OCI-M1 (cell line): ENCODE results near the gene MMEL1.

ENCODE experiments used
- DNase-seq: peaks from one replicate; lab custom pipeline; 2025; lab: John Stamatoyannopoulos, UW

MMEL1 gene

DNA sequence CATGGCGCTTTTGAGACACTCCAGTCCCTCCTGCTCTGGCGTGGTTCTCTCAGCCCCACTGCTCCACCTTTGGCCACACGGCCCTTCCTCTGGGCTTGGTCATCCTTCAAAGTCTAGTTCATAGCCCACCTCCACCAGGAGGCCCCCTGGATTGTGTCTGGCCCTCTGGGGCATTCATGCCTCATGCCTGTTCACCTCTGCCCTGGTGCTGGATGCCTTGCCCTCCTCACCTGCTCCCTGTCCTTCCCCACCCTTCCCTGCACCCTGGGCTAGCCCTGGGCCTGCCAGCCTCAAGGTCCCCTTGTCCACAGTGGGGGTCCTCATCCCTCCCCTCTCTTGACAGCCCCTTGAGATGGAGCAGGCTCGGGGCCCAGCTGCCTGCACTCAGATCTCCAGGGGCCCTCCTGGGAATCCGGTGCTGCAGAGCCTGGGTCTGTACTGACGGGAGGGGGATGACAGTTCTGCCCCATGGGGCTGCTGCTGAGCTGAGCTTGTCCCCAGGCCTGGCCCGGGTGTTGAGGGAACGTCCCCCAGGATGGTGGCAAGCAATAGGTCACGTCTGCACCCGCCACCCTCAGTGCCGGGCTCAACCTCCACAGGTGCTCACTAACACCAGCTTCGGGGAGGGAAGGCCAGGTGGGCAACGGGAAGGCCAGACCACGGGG is 27.8 kb downstream of the MMEL1 start:
- no peak for DNase-seq

DNA sequence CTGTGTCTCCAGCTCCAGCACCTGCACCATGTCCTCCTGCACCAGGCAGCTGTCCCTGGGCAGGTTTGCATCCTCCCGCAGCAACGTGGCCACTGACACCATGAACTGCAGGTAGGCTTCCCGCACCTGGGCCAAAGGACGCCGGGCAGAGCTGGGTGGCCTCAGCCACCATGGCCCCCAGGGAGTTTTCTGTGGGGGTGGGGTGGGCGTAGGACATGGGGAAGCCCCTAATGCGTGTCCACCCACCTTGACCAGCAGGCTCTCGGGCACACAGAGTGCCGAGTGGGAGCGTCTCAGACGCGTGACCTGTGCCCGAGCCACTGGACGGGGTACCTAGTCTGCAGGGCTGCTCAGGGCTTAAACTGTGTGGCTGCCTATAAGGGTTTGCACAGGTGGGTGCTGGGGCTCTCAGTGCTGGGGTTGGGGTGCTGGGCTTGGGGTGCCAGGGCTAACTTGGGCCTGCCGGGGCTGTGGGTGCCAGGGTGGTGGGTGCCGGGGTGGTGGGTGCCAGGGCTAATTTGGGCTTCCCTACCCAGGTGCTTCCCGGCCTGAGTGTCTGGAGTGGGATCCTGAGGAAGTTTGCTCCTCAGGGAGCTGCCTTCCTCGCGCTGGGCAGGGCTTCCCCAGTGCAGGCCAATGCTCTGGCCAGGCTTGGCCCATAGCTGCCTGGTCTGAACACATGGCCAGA is 28.5 kb downstream of the MMEL1 start:
- DNase-seq, result no peak

DNA sequence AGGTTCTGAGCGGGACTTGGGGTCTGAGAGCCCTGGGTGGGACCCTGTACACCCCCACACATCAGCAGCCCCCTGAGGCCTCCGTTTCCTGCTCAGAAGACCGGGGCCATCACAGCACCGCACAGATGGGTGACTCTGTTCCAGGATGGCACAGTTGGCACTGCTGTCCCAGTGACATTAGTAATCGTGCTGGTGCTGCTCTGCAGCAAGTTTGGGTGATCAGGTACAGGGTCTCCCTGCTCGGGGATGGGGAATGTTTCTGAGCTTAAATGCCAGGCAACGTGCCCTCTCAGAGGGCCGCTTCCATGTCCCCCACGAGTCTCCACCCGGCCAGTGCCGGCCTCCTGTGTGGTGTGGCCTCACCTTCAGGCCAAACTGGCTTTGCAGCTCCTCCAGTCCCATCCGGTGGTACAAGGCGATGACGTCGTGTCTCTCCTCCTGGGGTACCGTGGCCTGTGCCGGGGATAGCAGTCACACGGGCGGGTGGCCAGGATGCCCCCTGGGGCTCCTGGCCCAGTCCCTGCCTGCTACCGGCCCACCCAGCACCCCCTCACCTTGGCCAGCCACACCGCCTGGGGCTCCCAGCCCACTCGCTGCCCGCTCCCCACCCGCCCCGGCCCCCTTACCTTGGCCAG is 29.2 kb downstream of the MMEL1 start:
- no peak for DNase-seq

DNA sequence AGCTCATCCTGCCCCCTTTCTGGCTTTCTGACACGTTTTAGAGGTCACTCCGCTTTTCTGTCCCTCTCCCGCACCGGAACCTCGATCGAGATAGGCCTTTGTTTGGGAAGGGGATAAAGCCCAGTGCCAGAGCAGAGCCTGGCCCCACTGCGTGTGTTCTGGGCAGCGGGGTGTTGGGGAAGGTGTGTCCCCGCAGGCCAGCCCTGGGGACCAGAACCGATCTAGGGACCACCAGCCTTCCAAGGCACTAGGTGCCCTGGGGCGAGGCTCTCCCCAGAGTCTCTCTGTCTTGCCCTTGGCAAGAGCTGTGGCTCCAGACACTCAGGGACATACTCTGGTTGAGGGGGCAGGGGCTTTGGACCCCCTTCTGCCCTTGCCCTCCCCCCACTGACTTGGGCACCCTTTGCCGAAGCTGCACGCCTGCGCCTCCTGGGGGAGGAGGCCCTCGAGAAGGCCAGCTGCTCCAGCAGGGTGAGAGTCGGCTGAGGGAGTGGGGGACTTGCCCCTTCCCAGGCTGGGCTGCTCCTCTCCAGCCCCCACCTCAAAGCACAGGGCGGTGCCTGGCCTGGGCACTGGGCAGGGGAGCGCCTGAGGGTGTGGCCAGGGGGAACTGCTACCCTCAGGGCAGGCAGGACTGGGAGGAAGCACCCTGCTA is 29.8 kb downstream of the MMEL1 start:
- DNase-seq, result no peak

DNA sequence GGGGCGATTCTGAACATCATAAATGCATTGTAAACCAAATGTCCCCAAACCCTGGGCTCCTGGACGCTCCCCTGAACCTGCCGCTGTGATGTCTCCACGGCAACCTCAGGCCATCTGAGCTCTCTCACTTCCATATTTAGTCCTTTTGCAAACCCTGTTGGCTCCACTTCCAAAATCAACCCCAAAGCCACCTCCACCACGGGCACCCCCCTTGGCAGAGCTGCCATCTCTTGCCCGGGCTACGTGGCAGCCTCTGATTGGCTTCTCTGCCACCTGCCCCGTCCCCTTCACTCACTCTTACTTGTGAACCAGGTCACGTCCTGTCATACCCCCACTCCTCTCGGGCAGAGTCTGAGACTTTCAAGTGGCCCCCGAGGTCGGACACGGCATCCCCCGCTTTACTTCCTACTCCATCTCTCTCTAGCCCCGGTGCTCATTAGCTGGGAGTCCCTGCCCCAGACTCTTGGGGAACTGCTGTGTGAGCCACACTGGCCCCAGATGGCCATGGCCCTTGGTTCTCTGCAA is 30.4 kb downstream of the MMEL1 start:
- DNase-seq, result no peak

DNA sequence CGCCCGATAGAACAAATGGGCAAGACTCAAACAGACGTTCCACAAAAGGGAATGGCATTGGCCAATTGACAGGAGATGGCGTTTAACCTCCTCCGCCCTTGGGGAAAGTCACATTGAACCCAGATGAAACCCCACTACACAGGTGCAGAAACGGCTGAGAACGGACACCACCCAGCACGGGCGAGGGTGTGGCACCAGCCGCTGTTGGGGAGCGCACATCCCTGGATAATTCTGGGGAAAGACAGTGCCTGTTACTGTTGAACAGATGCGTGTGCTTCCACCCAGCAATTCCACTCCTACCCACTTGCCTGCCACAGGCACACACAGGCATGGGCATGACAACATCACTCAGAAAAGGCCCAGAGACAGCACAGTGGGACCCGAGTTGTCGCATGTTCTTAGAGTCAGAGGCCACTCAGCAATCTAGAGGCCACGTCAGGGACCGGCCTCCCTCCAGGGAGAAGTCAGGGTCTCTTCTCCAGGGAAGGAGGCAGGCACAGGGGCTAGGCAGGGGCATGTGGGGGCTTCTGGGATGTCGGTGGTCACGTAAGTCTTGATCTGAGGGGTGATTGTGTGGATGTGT is 31.0 kb downstream of the MMEL1 start:
- DNase-seq, result no peak

DNA sequence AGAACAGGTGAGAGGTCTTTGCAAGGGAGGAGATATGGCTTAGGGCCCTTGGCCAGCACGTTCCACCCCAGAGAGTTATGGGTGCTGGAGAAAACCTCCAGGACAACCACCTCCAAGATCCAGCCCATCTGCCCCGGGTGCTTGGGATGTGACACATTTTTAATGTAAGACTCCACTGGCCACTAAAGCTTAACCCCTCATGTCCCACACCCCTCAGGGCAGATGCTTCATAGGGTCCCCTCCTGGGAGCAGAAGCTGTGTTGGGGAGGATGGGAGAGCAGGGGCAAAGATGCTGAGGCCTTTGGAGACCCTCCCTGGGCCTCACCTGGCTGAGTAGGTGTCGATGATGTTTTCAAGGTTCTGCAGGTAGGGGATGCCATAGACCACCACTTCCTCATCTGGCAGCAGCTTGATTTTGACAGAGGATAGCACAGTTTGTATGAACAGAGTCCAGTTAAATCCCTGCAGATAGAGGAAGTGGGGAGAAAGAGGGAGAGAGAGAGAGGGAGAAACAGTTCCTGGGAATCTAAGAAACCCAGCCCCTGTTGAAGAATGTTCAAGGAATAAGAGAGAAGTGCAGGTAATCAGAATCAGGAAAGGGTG is 34.4 kb downstream of the MMEL1 start:
- DNase-seq, result no peak

DNA sequence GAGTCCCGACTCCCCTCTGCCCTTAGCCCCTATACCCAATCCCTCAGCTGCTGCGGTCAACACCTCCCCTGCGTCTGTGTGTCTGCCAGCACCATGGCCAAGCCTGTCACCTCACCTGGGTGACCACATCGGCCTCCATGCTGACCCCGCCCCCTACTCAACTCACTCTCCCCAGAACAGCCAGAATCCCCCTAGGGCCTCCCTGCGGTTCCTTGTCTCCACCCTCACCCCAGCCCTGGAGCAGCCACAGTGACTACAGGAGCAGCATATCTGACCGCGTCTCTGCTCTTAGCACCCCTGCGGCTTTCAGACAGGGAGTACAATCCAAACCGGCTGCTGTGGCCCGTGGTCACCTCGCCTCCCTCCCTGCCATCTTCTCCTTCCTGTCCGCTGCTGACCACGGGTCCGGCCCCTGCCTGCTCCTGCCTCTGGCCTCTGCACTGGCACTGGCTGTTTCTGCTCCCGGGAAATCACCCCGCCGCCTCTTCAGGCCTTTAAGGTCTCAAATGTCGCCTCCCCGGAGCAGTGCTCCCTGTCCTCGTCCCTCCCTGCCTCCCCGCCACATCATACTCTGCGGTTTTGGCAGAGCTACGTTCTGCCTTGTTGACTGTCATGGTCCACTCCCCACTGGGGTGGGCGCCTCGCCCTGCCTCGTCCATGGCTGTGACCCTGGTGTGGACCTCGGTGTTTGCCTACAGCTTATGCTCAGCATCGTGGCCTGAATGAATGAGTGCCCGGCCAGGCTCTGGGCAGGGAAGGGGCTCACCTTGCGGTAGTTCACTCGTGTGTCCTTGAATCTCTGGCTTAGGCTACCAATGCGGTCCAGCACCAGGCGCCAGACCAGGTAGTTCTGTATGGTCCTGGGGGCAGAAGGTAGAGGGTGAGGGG is 35.1 kb downstream of the MMEL1 start:
- DNase-seq, result peak; percentile 2

DNA sequence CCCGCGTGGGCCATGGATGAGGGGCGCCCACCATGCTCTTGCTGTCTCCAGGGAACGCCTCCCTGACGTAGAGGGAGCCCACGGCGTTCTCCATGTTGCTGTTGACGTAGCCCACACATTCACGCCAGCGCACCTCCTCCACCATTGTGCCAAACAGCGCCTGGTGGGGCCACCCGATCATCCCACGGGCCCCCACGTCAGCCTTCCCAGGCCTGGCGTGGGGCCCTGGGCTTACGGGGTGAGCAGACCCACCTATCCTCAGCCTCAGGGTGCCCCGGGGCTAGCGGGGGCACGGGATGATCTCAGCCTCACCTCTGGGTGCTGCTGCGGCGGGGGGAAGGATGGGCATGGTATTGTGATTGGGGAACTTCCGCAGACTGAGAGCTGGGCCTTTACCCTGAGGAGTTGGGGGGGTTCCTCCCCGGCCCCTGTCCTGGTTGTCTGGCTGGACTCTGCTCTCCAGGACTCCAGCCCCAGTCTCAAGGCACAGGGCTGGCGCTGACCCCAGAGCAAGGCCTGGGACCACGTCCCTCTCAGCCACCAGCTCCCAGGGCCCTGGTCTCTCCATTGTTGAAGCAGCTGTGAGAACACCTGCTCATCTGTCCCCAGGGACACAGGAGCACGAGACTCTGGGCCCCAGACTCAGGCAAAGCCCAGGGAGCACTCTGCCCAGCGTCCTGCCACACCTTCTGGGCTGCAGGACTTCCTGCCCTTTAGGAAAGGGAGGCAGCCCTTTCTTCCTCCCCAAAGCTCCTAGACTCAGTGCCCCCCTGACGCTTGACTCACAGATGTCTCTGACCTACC is 36.1 kb downstream of the MMEL1 start:
- no peak for DNase-seq

DNA sequence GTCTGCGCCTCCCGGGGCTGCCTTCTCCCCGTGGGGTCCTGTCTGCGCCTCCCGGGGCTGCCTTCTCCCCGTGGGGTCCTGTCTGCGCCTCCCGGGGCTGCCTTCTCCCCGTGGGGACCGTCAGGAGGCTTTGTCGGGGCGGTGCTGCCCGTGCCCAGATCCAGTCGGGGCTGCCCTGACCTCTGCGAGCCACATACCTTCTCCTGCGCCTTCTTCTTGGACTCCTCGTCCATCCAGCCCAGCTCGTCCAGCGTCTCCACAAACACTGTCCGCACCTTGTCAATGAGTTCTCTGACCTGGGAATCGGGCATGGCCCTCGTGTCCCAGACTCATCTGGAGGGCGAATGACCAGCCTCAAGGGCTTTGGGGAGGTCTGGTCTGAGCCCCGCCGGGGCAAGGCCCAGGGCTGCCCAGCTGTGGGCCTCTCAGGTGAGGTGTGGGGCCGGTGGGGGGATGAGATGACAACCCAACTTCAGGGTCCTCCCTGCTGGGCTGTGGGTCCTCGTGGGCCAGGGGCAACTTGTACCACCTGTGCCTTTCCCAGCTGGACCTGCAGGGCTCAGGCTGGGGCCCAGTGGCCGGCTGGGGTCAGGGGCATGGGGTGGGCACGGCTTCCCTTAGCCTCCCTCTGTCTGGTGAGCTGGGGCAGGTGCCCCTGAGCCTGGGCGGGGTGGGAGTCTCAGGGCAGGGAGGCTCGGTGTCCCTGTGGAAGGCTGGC is 36.8 kb downstream of the MMEL1 start:
- DNase-seq, result no peak

DNA sequence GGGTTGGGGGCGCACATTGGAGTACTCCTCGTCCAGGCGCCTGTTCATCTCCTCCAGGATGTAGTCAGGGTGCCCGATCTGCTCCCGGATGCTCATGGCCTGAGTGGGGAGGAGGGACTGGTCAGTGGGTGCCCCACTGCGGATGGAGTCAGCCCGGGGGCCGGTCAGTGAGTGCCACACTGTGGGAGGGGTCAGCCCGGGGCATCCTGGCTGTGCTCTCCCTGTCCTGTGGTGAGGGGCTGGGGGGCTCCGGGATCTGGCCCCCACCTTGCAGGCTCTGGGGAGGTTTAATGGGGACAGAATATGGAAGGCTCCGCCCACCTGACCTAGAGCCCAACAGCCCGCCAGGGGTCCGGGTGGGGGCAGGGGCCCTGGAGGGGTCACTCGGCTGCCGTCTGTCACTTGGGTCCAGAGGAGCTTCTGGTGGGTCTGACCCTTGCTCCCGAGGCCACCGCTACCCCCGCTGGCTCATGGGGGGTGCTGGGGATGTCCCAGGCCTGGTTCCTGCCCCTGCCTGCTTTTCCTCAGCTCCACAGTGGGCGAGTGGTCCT is 37.5 kb downstream of the MMEL1 start:
- DNase-seq, result no peak

DNA sequence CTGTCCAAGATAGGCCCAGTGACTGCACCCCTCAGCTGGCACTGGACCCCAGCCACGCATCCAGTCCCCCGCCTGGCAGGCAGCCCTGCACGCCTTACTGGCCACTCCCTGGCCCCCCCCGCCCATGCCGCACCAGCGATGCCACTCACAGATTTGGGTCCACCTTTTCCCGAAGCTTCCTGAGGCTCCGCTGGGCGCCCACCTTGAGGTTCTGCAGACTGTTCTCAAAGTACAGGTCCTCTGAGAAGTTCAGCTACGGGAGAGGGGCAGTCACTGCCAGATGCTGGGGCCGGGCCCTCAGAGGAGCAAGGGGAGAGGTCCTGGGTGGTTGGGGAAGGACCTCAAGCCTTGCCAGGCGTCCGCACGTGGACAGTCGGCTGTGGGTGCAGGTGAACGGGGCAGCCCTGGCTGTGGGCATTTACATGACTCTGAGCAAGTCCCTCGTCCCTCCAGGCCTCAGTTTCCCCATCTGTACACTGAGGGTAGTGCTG is 38.1 kb downstream of the MMEL1 start:
- no peak for DNase-seq

DNA sequence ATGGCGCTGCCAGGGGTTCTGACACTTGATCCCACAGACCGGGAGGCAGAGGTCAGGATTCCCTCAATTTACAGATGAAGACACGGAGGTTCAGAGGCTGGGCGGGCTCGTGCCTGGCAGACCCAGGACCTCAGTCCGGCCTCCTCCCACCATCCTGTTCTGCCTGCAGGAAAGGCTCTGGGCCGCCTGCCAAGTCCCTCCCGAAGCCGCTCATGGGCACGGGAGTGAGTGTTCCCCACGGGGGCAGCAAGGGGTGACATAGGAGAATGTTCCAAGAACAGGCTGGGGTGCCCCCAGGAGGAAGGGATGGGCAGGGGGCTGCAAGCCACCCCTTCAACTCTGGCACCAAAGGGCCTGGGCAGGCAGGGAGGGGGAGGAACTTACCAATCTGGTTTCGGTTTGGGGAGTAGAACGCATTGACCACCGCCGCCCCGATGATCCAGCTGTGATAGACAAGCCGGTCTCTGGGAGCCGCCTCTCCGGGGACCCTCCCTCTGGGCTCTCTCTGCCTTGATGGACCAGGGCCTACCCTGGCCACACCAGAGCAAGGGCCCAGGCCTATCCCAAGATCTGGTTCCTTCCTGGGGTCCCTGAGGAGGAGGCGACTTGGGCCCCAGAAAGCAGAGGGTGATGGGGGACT is 38.7 kb downstream of the MMEL1 start:
- DNase-seq, result no peak

DNA sequence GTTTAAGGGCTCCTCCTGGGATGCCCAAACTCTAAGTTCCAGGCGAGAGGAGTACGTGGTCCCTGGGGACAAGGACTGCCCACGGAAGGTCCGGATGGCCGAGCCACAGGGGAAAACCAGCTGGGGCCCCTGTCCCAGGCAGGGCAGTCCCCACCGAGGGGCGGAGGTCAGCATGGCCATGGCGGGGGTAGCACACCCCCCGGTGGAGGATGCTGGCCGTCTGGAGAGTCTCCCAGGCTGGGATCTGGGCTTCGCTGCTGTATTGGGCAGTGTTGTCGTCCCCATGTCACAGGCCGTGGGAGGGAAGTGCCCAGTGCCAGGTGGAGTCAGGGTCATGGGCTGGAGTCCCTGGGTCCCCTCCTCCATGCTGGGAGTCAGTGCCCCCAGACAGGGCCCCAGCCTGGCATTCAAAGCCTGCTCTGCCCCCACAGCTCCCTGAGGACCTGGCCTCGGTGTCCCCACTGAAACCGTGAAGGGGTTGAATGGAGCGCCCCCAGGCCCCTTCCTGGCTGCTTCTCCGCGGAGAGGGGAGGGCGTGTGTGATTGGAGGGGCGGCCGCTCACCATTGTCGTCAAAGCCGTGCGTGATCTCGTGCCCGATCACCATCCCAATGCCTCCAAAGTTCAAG is 39.5 kb downstream of the MMEL1 start:
- DNase-seq, result no peak

DNA sequence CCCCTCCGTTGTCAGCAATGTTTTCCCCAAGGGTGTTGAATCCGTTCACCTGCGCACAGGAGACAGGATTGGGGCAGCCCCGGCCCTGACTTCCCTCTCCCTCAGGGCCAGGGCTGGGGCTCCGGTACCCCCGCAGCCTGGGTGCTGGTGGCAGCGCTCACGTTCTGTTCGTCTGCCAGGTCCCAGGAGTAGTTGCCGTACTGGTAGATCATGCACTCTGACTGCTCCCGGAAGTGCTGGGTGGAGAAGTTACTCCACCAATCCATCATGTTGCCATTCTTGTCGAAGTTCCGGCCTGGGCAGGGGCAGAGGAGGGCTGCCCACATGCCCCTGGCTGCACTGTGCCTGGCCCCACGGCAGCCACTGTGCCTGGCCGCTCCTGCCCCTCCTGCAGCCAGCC is 40.1 kb downstream of the MMEL1 start:
- DNase-seq, result no peak

DNA sequence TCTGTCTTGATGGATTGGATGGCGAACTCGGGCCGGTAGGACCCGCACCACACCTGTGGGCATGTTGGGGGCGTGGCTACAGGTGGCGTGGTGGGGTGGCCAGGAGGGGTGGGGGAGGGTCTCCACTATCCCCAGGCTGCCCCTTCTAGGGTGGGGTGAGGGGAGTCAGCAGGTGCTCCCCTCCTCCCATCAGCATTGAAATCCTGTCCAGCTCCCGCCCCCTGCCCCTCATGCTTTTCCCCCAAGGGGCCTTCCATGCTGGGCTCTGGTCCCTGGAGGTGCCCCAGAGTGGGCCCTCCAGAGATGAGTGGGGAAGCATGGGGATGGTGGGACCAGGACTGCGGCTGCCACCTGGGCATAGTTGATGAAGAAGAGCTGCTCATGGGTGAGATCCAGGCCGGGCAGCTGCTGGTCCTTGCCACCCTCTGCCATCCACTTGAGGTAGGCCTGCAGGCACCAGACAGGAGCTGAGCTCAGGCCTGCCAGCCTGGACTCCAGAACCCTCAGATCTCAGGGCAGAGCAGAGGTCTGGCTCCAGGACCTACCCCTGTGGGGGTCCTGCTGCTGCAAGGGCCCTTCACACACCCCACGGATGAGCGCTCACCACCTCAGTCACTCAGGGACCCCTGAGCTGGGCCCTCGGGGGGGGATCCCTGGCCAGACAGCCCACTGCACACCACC is 41.1 kb downstream of the MMEL1 start:
- DNase-seq, result no peak

DNA sequence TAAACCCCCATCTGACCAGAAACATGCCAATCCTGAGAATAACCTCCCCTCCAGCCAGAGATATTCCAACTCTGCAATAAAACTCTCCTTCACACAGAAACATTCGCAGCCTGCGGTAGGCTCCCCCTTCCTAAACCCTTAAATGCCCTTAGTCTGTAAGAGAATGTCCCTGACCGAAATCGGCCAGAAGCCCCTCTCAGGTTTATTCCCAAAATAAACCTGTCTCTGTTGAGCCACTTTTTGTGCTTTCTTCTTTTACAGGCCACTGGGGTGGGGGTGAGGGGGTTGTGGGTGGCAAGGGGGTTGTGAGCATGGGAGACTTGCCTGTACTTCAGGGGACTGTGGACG is 41.6 kb downstream of the MMEL1 start:
- no peak for DNase-seq
